Hematopoietic multipotent progenitor cell treated with erythropoietin and hydrocortisone succinate and interleukin-3 and kit ligand, for 17 days (in vitro differentiated cells): ENCODE measurements around the gene NUMBL.
"Not testable (repeated sequence)": the region's sequence is repeated elsewhere in the genome, so short reads cannot be mapped to it uniquely, and the experiment has no call there.

Source experiments
- DNase-seq: peaks from one replicate; pipeline ENCODE4 v3.0.0-alpha.2; 2015; ENCODE audit warnings: low spot score

NUMBL gene

GRCh38 chr19:40629346-40629745 is 61.1 kb downstream of the NUMBL start:
- DNase-seq: no peak

DNA sequence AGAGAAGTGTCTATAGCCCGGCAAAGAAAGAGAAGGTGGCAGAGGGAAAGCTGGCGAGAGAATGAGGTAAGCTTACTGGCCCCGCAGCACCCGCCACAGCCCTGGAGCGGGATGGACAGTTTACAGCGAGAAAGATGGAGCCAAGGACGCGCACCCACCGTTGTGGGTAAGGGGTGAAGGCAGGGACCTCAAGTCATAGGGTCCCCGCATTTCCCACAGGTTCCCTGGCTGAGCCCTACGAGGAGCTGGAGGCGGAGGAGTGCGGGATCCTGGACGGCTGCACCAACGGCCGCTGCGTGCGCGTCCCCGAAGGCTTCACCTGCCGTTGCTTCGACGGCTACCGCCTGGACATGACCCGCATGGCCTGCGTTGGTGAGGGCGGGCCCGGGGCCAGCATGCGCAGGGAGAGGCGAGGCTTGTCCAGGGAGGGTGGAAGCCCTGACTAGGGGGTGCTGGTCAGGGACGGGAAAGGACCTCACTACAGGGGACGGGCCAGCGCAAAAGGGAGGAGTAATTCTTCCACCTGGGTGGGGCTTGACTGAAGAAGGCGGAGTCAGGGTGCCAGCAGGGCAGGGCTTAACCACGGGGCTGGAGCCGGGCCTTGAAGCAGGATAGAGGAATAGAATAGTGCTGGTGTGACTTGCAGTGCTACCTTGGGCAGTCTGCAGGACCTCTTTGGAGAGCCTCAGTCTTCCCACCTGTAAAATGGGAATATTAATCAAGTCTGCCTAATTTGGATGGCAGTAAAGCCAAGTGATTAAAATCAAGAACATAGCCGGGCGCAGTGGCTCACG is 62.8 kb downstream of the NUMBL start:
- DNase-seq: no peak

DNA sequence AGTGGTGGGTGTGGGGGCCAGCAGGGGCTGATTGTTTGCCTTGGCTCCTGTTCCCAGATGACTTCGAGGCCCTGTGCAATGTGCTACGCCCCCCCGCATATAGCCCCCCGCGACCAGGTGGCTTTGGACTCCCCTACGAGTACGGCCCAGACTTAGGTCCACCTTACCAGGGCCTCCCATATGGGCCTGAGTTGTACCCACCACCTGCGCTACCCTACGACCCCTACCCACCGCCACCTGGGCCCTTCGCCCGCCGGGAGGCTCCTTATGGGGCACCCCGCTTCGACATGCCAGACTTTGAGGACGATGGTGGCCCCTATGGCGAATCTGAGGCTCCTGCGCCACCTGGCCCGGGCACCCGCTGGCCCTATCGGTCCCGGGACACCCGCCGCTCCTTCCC is 63.5 kb downstream of the NUMBL start:
- no peak for DNase-seq

GRCh38 chr19:40625406-40626120 is 64.9 kb downstream of the NUMBL start:
- no peak for DNase-seq

- not testable (repeated sequence) for DNase-seq
Measured at GRCh38 chr19:40624369-40625153, 65.9 kb downstream of the NUMBL start.

GRCh38 chr19:40623403-40624251 is 66.8 kb downstream of the NUMBL start:
- DNase-seq: peak; percentile 81

- no peak for DNase-seq
Measured at GRCh38 chr19:40622773-40623075, 67.7 kb downstream of the NUMBL start.

DNA sequence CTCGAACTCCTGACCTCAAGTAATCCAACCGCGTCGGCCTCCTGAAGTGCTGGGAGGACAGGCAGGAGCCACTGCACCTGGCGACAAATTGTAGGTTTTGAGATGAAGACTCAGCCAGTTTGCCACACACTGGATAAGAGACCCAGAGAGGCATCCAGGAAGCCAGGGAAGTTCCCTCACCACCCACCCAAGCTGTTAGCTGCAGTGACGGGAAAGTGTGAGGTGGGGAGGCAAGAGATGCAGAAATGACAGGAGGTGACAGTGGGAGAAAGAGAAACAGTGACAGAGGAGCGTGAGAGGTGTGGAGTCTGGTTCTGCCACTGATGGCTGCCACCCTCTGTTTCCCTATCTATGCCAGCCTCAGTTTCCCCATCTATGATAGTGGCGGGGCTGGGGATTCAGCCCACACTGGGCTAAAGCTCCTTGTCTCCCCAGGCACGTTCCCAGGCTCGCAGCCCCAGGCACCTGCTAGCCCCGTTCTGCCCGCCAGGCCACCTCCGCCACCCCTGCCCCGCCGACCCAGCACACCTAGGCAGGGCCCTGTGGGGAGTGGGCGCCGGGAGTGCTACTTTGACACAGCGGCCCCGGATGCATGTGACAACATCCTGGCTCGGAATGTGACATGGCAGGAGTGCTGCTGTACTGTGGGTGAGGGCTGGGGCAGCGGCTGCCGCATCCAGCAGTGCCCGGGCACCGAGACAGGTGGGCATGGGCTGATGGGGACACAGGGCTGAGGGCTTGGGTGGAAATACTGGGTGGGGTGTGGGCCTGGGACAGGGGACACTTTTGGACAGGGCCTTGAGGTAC is 68.3 kb downstream of the NUMBL start:
- DNase-seq: no peak

- no peak for DNase-seq
Measured at GRCh38 chr19:40621283-40621682, 69.2 kb downstream of the NUMBL start.

DNA sequence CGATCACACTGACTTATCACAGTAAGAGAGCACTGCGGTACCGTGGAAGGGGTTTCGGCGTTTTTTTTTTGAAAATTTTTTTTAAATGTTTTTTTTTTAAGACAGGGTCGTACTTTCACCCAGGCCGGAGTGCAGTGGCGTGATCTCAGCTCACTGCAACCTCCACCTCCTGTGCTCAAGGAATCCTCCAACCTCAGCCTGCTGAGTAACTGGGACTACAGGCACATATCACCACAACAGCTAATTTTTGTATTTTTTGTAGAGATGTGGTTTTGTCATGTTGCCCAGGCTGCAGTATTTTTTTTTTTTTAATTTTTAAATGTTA is 70.3 kb downstream of the NUMBL start:
- DNase-seq: no peak

- no peak for DNase-seq
Measured at GRCh38 chr19:40619333-40620160, 70.9 kb downstream of the NUMBL start.

DNA sequence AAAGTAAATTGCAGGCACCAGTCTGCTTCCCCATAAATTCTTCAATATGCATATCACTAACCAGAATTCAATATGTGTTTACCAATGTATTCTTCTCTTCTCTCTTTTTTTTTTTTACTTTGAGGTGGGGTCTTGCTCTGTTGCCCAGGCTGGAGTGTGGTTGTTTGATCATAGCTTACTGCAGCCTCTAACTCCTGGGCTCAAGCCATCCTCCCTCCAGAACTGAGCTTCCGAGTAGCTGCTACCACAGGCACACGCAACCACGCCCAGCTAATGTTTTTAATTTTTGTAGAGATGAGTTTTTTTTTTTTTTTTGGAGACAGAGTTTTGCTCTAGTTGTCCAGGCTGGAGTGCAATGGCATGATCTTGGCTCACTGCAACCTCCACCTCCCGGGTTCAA is 72.5 kb downstream of the NUMBL start:
- DNase-seq: no peak

DNA sequence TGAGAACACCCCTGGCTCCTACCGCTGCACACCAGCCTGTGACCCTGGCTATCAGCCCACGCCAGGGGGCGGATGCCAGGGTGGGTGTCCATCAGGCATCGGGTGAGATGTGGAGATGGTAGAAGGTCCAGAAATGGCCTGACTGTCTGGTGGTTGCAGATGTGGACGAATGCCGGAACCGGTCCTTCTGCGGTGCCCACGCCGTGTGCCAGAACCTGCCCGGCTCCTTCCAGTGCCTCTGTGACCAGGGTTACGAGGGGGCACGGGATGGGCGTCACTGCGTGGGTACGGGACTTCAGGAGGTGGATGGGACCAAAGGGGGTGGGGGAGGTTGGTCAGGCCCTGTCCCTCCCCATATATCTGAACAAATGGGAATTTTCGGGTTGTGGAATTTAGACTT is 73.5 kb downstream of the NUMBL start:
- no peak for DNase-seq

DNA sequence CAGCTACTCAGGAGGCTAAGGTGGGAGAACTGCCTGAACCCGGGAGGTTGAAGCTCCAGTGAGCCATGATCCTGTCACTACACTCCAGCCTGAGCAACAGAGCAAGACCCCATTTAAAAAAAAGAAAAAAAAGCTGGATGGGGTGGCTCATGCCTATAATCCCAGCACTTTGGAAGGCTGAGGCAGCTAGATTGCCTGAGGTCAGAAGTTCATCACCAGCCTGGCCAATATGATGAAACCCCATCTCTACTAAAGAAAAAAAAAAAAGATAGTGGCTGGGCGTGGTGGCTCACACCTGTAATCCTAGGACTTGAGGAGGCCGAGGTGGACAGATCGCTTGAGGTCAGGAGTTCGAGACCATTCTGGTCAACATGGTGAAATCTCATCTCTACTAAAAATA is 74.3 kb downstream of the NUMBL start:
- DNase-seq: no peak
